HL-60 (cell line): ENCODE data around the gene CCDC88B.

ENCODE experiments used
- DNase-seq, 2 experiments: peaks; one replicate each; pipeline ENCODE4 v3.0.0-alpha.2; 2010 to 2020; ENCODE audit warnings: low read depth in 1 of 2, low spot score in 1 of 2
- H3K27ac ChIP-seq: fragments of 250-450 bp; sonication (Bioruptor Pico); replicated peaks from 2 replicates; pipeline ENCODE4 v1.5.1; 2020; ENCODE audit warnings: mild to moderate bottlenecking, moderate library complexity
- H3K27me3 ChIP-seq: fragments of 250-450 bp; sonication (Bioruptor Pico); 2 replicates; pipeline ENCODE4 v1.5.1; 2021; ENCODE audit warnings: mild to moderate bottlenecking, moderate library complexity; ENCODE audit not compliant: insufficient read depth, poor library complexity, severe bottlenecking
- H3K4me3 ChIP-seq: replicated peaks from 2 replicates; pipeline ENCODE4 v1.5.1; 2011; ENCODE audit warnings: mild to moderate bottlenecking, control low read depth, low read length; ENCODE audit not compliant: insufficient read depth
- CTCF ChIP-seq: IDR thresholded peaks from one replicate; pipeline ENCODE4 v1.5.1; 2011; ENCODE audit warnings: low read length, control low read depth, inconsistent platforms; ENCODE audit not compliant: insufficient read depth
- GABPA ChIP-seq: IDR thresholded peaks from 2 replicates; pipeline ENCODE4 v1.6.1; 2012; ENCODE audit warnings: low read depth
- POLR2AphosphoS5 ChIP-seq: IDR thresholded peaks from 2 replicates; pipeline ENCODE4 v1.6.1; 2012; ENCODE audit warnings: low read depth
- SPI1 ChIP-seq: IDR thresholded peaks from 2 replicates; pipeline ENCODE4 v1.6.1; 2012; ENCODE audit warnings: low read depth, mild to moderate bottlenecking, borderline replicate concordance
- TF ChIP-seq, protein P1 (sequence below): IDR thresholded peaks from 2 replicates; pipeline ENCODE4 v1.6.1; 2012; ENCODE audit warnings: low read depth; ENCODE audit not compliant: insufficient replicate concordance

The CCDC88B gene

GRCh38 chr11:64396079-64396591, 56.1 kb downstream of the CCDC88B start:
- H3K27ac ChIP-seq, result no peak overlapping the region
- DNase-seq, result peak in 1 of 2 experiments; percentile 35
- H3K4me3 ChIP-seq, result no peak overlapping the region
- TF ChIP-seq POLR2AphosphoS5 (no peak), GABPA (no peak), SPI1 (no peak), CTCF (no peak)
- TF ChIP-seq, protein P1, sequence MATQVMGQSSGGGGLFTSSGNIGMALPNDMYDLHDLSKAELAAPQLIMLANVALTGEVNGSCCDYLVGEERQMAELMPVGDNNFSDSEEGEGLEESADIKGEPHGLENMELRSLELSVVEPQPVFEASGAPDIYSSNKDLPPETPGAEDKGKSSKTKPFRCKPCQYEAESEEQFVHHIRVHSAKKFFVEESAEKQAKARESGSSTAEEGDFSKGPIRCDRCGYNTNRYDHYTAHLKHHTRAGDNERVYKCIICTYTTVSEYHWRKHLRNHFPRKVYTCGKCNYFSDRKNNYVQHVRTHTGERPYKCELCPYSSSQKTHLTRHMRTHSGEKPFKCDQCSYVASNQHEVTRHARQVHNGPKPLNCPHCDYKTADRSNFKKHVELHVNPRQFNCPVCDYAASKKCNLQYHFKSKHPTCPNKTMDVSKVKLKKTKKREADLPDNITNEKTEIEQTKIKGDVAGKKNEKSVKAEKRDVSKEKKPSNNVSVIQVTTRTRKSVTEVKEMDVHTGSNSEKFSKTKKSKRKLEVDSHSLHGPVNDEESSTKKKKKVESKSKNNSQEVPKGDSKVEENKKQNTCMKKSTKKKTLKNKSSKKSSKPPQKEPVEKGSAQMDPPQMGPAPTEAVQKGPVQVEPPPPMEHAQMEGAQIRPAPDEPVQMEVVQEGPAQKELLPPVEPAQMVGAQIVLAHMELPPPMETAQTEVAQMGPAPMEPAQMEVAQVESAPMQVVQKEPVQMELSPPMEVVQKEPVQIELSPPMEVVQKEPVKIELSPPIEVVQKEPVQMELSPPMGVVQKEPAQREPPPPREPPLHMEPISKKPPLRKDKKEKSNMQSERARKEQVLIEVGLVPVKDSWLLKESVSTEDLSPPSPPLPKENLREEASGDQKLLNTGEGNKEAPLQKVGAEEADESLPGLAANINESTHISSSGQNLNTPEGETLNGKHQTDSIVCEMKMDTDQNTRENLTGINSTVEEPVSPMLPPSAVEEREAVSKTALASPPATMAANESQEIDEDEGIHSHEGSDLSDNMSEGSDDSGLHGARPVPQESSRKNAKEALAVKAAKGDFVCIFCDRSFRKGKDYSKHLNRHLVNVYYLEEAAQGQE, result no peak
- no peaks in the 10 kb centered on the region for H3K27me3 ChIP-seq

GRCh38 chr11:64400102-64400501, 60.1 kb downstream of the CCDC88B start:
- H3K27ac ChIP-seq, result no peak overlapping the region
- DNase-seq, result peak in 1 of 2 experiments; percentile 38
- TF ChIP-seq SPI1 (no peak), CTCF (no peak), POLR2AphosphoS5 (no peak), GABPA (no peak)
- TF ChIP-seq, protein P1, result no peak
- H3K4me3 ChIP-seq, result no peak overlapping the region
- H3K27me3 ChIP-seq, result no peaks in the 10 kb centered on the region

DNA sequence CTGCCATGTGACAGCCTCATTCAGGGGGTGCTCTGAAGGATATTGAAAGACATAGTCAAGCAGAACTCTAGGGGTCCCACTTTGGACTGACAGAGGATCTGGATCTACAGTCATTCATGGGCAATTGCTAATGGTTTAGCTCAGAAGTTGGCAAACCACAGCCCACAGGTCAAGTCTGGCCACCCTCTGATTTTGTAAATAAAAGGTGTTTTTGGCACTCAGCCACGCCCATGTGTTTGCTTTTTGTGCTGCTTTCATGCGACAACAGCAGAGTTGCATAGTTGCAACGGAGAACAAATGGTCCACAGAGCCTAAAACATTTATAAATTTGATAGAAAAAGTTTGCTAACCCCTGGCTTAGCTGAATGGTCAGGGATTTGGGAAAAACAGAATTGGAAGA, 60.7 kb downstream of the CCDC88B start:
- Histone ChIP-seq H3K4me3 (no peak overlapping the region), H3K27ac (no peak overlapping the region), H3K27me3 (no peaks in the 10 kb centered on the region)
- TF ChIP-seq GABPA, result no peak
- no peak for TF ChIP-seq SPI1
- TF ChIP-seq POLR2AphosphoS5, result no peak
- TF ChIP-seq, protein P1, result no peak
- no peak for TF ChIP-seq CTCF
- no peak for DNase-seq
